Breast epithelium (tissue), 3 donors: ENCODE data around the gene TMTC1.

Source experiments
- CTCF ChIP-seq, 3 donors: fragments of 450-650 bp; IDR thresholded peaks; one replicate each; pipeline ENCODE4 v1.5.1; 2016 to 2017; ENCODE audit warnings: antibody characterized with exemption in 3 of 3, mild to moderate bottlenecking in 3 of 3, moderate library complexity in 3 of 3
- POLR2A ChIP-seq: fragments of 450-650 bp; IDR thresholded peaks from one replicate; pipeline ENCODE4 v1.6.1; 2016; ENCODE audit warnings: antibody characterized with exemption, mild to moderate bottlenecking, moderate library complexity
- POLR2AphosphoS5 ChIP-seq, 3 donors: sonication (generic); formaldehyde crosslinking; IDR thresholded peaks; one replicate each; pipeline ENCODE4 v1.6.1; 2017; ENCODE audit warnings: antibody characterized with exemption in 3 of 3

DNA sequence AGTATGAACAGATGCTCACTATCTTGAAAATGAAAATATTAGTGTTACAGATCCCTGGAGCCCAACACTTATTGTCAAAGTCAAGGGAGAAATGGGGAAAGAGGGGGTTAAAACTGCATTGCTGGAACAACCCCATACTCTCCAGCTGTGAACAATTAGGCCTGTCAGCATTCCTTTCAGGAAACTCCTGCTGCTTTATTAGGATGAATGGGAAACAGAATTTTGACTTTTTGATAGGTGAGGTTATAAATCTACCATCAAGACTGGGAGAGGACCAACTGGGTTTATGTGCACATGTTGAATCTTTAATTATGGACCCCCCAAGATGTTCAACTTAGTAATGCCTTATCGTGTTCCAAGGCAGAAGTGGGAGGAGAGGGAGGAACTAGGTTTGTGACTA, 85.0 kb downstream of the TMTC1 start:
- TF ChIP-seq CTCF (IDR thresholded peaks at IDR 0.05) (no peak), POLR2A (no peak), POLR2AphosphoS5 (IDR thresholded peaks at IDR 0.05) (no peak)
